Fibroblast of peridontal ligament (primary cell): ENCODE data around the gene UPK1A.
"Not testable (repeated sequence)": the region's sequence is repeated elsewhere in the genome, so short reads cannot be mapped to it uniquely, and the experiment has no call there.

Experiments used
- DNase-seq: peaks from one replicate; pipeline ENCODE4 v3.0.0-alpha.2; 2010; ENCODE audit errors: extremely low read depth

The UPK1A gene

GRCh38 chr19:35716801-35717664 lies 50.7 kb downstream of the UPK1A start:
- peak; percentile 90 for DNase-seq

- no peak for DNase-seq
These were observed 51.5 kb downstream of the UPK1A start, which contains the start of gene KMT2B for GRCh38 chr19:35717665-35718344. KMT2B (plus strand) TSS chr19:35718003; CDS start chr19:35718019, 16 bp downstream.

- no peak for DNase-seq
These were observed 52.2 kb downstream of the UPK1A start for GRCh38 chr19:35718345-35719041.

GRCh38 chr19:35719402-35720162 lies 53.3 kb downstream of the UPK1A start:
- no peak for DNase-seq

GRCh38 chr19:35720163-35720524 lies 53.8 kb downstream of the UPK1A start:
- no peak for DNase-seq

- no peak for DNase-seq
These were observed 54.3 kb downstream of the UPK1A start for GRCh38 chr19:35720648-35721047.

GRCh38 chr19:35721374-35721773 lies 55.1 kb downstream of the UPK1A start:
- DNase-seq = no peak

- DNase-seq = no peak
These were observed 56.1 kb downstream of the UPK1A start for GRCh38 chr19:35722461-35722860.

GRCh38 chr19:35722897-35723296 lies 56.6 kb downstream of the UPK1A start:
- no peak for DNase-seq

- DNase-seq = no peak
These were observed 57.4 kb downstream of the UPK1A start for GRCh38 chr19:35723671-35724070.

GRCh38 chr19:35724132-35724531 lies 57.8 kb downstream of the UPK1A start:
- DNase-seq = not testable (repeated sequence)

GRCh38 chr19:35724560-35724959 lies 58.2 kb downstream of the UPK1A start:
- no peak for DNase-seq

- no peak for DNase-seq
These were observed 59.0 kb downstream of the UPK1A start for GRCh38 chr19:35725216-35725861.

GRCh38 chr19:35727053-35727955 lies 61.0 kb downstream of the UPK1A start:
- DNase-seq = no peak
